ENCODE results near the gene CRHR2.

Gene CRHR2

DNA sequence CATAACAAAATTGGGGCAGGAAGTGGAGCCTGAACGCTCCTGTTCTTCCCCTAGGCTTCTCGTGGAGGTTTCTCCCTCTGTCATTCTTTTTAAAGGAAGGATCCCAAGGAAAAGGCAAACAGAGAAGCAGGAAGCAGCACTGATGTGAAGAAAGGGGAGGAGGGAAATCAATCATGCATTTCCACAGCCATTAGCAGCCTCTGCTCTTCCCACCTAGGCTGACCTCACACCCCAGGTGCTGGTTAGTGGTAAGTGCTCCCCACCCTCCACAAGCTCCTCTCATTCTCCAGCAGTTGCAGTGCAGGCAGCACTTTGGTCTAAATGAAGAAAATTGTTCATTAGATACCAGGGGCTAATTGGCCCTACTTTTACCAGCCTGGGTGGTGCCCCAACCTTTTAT lies 2.6 kb downstream of the CRHR2 start:
- no peak for DNase-seq (ENCODE audit: low spot score)

DNA sequence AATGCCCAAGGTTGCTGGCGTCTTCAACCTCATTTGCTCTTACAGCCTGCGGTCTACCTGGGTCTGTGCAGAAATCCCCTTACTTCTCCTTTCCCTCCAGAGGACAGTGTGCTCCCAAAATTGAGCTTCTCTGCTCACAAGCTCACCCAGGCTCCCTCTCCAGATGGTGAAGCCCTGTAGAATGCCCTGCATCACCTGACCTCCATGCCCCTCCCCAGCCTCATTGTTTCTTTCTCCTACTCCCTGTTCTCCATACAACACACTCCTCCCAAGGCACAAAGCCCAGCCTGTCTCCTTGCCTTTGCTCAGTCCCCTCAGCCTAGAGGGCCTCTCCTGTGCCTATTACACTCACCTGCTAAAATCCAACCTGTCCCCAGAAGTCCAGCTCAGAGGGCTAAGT lies 3.5 kb downstream of the CRHR2 start:
- DNase-seq (ENCODE audit: low spot score): no peak

DNA sequence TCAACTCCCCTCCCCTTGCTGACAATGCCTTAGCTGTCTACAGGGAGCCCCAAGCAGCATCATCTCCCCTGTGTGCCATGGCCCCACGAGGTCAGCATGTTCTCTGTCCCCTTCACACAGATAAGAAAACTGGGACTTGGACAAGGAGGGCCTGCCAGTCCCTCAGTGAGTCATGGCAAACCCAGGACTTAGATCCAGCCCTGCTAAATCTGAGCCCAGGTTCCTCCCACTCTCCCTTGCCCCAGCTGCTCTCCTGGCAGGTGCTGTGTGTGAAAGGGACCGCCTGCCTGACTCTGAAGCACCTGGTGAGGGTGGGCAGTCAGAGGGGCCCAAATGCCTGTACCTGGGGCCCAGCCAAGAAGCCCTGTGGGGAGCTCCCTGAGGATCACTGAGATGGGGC lies 7.4 kb downstream of the CRHR2 start:
- DNase-seq (ENCODE audit: low spot score): no peak

DNA sequence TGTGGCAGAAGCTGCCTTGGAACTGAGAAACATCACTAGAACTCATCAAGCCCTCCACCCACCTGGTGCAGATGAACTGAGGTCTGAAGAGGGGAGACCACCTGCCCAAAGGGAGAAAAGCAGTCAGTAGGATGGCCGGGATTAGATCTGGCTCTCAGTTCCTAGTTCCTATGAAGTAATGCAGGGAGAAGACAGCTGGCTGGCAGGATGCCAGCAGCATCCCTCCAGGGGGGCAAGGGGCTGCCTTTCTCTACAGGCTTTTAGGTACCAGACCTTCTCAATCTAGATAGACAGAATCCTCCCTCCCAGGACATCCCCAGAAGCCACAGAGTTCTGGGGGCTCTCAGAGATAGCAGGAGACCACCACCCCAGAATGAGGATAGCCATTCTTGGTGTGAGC lies 7.8 kb downstream of the CRHR2 start:
- no peak for DNase-seq (ENCODE audit: low spot score)

DNA sequence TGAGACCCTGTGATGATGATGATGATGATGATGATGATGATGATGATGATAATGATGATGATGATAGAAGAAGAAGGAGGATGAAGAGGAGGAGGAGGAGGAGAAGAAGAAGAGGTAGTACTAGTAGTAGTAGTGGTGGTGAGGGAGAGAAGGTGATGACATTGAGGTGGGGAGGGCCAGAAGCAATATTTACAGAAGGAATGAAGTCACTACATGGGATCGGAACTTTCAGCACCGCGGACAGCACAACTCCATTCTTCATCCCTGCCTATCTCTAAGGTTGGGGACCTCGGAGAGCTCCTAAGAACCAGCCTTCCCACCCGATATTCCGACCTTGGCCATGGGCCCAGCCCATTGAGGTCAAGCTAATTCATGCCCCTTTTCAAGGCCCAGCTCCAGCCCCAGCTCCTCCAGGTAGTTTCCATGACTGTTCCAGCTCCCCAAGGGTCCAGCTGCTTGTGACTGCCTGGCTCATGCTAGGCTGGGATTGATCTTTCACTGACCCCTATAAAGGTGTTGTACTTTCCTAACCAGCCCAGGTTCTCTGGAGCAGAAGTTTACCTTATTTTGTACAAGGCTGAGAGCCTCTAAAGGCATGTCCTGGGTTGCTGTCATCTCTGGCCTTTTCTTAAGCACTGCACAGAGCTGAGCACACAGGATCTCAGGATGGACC lies 10.3 kb downstream of the CRHR2 start:
- no peak for DNase-seq (ENCODE audit: low spot score)

DNA sequence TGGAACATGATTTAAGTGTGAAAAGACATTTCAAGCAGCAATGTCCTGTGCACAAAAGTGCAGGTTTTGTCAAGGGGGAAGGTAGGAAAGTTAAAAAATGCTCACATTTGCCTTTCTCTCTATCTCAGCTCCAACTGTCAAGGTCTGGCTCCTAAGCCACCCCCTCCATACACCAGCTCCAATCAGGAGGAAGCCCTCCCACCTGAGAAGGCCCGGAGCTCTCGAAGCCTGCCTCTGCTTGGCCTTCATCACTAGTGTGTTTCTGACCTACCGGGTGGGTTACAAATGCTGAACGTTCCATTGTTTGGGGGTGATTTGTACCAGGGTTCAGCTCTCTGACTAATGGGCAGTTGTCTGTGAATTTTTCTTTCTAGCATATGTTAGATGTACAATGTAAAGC lies 14.2 kb downstream of the CRHR2 start:
- DNase-seq (ENCODE audit: low spot score): no peak

DNA sequence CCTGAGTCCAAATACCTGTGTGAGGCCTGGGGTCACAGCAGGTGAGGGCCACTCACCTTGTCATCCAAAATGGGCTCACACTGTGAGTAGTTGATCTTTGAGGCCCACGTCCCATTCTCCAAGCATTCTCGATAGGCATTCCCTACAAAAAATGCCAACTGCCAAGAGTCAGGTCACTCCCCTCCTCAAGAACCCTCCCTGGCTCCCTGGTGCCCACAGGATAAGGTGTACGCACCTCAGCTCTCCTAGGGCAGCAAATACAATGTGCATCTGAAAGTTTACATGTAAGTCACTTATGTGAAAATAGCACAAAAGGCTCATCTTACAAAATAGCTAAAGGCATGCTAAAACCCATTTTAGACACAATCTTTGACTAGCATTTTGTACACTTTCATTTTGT lies 15.1 kb downstream of the CRHR2 start:
- no peak for DNase-seq (ENCODE audit: low spot score)

DNA sequence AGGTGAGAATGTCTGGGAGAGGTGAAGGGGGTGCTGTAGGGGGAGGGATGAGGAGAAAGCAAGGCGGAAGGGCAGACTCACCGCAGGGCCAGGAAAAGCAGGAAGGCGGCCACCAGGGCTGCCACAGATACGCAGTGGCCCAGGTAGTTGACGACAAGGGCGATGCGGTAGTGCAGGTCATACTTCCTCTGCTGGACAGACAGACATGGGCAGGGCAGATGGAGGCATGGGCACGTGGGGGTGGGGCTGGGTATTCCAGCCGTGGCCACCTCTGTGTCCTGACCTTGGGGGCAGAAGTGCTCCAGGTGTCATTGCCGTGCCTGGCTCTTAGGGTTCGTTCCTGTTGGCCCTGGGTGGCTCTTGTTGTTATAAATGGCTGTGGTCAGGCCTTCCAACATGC lies 16.8 kb downstream of the CRHR2 start:
- DNase-seq (ENCODE audit: low spot score): no peak

DNA sequence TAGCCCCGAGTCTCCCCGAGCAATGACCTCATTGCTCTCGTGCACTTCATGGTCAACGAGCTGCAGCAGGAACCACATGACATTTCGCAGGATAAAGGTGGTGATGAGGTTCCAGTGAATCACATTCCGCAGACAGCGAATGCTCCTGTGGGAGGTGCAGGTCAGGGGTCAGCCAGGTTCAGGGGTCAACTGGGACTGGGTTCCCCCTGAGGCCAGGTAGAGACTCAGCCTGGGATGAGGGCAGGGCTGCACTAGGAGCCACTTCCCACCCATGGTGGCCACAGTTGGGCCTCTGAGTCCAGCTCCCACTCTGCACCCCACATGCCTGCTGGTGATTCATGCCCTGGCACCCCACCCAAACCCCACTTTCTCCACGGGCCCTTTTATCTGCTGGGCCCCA lies 17.2 kb downstream of the CRHR2 start:
- no peak for DNase-seq (ENCODE audit: low spot score)

DNA sequence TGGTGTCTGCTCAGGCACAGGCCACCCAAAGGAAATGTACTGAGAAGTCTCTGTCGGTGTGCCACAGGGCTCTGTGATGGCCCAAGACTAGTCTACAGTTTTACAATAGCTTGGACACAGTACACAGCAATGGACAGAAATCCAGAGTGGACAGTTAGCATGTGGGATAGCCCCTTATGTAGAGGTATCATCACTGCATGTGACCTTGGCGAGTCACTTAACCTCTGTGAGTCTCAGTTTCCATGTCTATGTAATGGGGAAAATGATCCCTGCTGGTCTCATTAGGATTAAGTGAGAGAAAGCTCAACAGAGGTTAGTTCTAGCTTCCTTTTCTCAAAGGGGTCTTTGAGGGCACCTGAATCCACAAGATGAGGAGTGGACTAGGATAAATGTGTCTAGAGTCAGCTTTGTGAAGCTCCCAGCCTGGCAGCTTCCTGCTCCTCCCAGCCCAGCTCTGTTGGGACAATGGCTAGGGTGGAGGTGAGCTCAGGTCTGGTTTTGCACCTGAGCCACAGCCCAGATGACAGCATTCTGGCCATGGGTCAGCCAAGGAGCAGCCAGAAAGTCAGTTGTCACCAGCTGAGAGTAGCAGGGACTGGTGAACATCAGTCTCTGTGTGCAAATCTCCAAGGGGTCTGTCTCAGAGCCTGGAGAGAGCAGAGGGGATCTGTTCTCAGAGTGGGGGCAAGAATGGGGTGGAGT lies 17.9 kb downstream of the CRHR2 start:
- DNase-seq (ENCODE audit: low spot score): no peak

DNA sequence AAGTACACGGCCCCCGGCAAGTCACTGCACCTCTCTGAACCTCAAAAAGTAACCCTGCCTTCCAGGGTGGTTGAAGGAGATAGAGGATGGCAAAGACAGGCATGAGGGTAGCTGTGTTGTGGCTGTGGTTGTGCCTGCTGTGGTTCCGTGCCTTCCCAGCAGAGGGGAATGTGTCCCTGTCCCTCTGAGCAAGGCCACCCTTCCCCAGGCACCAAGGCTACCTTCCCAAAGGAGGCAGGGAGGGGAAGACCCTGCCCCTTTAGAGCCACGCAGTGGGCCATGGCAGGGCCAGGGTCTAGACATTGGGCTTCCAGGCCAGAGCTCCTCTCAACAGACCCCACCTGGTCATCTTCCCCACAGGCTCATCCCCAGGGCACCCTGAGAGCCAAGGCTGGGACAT lies 18.8 kb downstream of the CRHR2 start:
- DNase-seq (ENCODE audit: low spot score): no peak

DNA sequence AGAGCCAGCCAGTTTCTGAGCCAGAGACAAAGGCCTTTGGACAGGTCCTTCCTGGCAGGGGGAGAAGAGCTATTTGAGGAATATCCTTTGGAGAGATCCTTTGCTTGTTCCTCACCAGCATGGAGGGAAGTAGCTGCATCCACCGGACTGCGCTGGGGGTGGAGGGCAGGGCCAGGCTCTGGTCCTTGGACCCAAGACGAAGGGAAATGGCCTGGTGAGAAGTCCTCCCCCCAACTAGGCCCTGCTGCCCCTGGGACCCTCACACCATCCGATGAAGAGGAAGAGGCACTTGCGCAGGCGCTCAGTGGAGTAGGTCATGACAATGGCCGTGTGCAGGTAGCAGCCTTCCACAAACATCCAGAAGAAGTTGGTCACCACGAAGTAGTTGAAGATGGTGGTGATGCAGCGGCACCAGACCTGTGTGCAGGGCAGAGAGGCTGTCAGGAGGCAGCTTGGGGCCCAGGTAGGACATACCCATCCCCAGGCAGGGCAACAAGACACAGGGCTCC lies 19.8 kb downstream of the CRHR2 start:
- DNase-seq (ENCODE audit: low spot score): no peak

DNA sequence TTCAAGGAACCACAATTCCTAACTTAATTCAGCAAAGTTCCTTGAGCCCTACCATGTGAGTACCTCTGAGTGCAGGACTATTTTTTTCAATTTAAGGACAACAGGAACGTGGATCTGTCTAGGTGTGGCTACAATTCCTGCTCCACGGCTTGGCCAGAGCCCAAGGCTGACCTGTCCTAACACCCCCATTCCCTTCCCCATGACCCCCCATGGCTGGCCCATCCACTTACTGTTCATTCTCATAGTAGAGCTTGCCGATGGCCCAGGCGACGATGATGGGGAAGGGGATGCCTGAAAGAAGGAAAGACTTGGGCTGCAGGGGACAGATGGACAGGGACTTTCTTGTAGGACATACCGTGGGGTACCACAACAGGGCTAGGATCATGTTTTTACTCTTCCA lies 20.3 kb downstream of the CRHR2 start:
- DNase-seq (ENCODE audit: low spot score): no peak

DNA sequence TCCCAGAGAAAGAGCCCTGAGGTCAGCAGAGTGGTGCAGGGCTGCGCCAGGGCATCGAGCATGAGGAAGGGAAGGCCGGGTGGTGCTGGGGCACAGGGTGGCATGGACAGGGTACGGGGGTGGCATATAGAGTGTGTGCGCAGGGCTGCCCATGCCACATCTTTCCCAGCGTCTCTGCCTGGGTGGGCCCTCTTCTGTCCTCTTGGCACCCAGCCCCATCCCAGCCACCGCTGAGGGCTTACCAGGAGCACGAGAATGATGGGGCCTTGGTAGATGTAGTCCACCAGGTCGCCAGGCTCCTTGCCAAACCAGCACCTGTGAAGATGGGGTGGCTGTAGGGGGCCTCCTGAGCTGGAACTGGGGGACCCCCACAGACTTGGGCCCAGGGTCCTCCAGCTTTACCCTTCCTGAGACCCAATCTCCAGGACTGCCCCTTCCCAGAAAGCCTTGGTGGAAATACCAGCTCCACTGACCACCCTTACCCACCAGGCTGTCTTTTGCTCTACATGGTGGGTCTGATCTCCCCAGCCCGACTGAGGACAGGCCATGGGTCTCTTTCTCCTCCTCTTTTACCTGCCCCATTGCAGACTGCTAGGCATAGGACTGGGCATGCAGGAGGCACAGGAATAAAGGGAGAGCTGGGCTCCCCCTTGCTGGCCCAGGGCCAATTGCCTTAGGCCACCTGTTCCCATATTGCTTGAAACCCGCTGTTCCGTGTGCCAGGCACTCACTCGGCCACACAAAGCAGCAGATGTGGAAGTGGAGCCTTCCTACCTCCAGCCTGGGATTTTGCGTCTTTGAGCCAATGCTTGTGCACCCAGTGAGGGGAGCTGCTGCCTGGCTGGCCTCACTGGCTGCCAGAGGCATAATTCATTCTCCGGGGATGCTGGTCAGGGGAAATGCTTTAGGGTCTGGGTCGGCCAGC lies 21.7 kb downstream of the CRHR2 start:
- DNase-seq (ENCODE audit: low spot score): no peak

DNA sequence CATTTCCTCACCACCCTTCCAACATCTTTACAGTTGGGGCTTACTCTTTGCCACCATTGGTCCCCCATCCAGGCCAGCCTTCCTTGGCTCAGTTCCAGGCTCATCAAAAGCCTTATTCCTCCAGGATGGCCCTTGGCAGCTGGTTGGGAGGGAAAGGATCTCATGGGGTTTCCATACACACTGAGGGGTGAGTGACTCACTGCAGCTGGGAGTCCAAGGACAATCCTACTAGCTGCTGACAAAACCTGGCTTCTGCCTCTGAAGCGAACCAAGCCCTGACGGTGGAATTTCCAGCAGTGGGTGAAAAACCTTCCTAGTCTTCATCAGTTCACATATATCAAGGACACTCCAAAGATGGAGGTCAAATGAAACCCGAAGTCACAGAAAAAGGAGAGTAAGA lies 22.9 kb downstream of the CRHR2 start:
- DNase-seq (ENCODE audit: low spot score): no peak

DNA sequence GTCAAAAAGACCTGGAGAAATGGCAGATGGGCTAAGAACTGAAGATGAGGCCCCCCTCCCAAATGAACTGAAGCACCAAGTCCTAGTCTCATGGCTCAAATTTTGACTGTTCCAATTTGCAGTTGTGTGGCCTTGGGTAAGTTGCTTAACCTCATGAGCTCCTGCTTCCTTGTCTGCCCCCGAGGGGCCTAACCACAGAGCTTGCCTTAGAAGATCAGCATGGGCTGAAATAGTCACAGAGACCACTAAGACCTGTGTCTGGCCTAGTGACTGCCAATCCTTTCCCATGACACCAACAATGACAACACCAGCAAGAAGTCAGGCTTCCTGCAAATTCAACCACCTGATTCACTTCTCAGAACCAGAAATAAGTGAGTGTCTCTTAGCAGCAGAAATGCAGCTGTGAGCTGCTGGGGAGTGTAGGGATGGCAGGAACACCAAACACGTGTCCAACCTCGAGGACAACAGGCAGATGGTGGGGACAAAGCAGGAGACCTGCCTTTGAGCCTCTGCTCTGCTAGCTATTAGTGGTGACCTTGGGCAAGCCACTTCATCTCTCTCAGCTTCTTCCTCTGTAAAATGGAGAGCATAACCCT lies 23.7 kb downstream of the CRHR2 start:
- DNase-seq (ENCODE audit: low spot score): no peak

DNA sequence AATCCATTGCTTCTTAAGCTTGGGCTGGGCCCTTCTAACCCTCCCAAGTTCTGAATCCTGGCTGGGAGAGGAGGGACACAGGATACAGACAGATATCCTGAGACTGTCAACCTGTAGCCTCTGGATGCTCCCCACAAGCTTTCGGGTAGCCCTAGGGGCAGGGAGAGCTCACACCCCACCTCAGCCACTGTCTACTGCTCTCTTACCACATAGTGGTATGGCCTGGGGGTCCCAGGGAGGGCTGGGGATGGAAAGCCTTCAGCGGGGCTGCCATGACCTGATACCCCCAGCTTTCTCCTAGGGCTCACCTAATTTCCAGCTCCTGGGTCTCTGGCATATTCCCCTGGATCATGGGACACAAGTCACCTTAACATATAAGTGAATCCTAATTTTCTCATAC lies 25.1 kb downstream of the CRHR2 start:
- no peak for DNase-seq (ENCODE audit: low spot score)

DNA sequence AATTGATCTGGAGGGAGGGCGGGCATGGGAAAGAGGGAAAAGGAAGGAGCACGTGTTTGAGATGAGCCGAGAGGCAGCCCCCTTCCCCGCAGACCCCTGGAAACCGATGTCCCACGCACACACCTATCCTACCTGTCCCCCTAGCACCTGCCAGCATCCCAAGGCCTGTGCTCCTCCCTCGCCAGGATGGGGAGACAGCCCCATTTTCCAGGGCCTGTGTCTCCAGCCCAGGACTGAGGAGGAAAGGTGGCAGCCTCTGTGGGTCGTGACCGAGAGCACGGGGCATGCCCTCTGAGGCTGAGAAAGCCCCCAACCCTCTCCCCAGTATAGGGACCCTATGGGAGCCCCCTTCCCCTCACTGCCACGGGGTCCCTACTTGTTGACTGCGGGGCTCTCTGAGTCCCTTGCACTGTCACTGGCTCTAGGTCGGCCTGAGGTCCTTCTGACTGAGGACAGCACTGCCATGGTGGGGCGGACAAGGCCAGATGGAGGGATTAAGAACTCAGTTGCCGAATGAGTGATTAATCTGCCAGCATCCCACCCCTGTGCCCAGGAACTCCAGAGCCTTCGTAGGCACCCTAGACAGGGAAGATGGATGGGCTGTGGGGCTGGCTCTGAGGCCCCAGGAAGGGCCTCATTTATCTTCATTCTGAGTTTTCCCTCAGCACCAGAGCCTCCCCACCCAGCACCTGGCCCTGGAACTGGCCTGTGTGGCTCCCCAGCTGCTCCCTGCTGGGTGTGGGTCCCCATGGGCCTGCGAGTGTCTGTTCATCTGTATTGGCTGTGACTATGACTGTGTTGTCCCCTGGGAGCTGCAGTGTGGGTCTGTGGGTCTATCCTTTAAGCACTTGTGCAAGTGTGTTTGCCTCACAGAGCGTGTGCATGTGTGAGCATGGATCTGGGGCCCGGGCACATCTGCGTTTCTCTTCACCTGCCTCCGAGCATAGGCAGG lies 26.0 kb downstream of the CRHR2 start:
- no peak for DNase-seq (ENCODE audit: low spot score)

DNA sequence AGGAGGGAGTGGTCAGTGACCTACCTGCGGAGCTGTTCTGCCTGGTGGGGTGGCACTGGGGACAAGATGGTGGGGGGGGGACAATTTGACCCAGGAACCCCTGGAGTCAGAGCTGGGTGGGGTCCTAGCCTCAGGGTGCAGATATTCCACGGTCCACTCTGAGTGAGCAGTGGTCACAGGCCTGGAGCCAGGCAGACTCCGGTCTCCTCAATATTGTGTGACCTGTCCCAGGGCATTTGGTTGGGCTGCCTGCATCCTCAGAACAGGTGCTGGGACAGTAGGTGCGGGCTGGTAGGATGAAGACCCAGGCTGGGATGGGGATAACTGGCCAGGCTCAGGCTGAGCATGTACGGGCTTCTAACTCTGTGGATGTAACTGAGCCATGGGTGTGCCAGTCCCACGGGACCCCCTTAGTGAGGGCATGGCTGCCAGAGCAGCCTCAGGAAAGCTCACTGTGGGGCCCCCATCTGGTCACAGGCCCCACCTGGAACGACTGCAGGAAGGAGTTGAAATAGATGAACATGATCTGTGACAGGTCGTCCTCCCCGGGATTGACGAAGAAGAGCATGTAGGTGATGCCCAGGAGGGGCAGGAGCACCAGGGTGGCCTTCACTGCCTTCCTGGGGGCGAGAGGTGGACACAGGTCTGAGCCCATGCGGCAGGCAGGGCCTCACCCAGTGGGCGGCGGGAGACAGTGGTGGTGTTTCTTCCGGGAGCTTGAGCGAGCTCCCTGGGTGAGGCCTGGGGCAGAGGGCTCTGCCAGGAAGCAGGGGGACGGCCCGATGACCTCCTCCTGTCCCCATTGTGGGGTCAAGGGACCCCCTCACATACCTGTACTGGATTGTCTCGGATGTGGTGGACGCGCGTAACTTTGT lies 26.9 kb downstream of the CRHR2 start:
- no peak for DNase-seq (ENCODE audit: low spot score)
